ENCODE data around the gene SLC9A3.

Gene SLC9A3

GRCh38 chr5:554284-554988, 30.2 kb upstream of the SLC9A3 start:
- DNase-seq = no peak

GRCh38 chr5:553874-554273, 29.6 kb upstream of the SLC9A3 start:
- no peak for DNase-seq

GRCh38 chr5:551406-551805, 27.2 kb upstream of the SLC9A3 start:
- no peak for DNase-seq

- no peak for DNase-seq
Observed at GRCh38 chr5:549229-549628, 25.0 kb upstream of the SLC9A3 start.

- DNase-seq = no peak
Observed at GRCh38 chr5:548256-548655, 24.0 kb upstream of the SLC9A3 start.

GRCh38 chr5:547086-547924, 23.1 kb upstream of the SLC9A3 start:
- DNase-seq = no peak

- no peak for DNase-seq
Observed at GRCh38 chr5:546376-546908, 22.2 kb upstream of the SLC9A3 start.

- no peak for DNase-seq
Observed at GRCh38 chr5:545641-546375, 21.6 kb upstream of the SLC9A3 start.

- no peak for DNase-seq
Observed at GRCh38 chr5:544675-545355, 20.6 kb upstream of the SLC9A3 start.

- DNase-seq = peak; percentile 93
Observed at GRCh38 chr5:543755-544674, 19.8 kb upstream of the SLC9A3 start.

GRCh38 chr5:543351-543750, 19.1 kb upstream of the SLC9A3 start:
- DNase-seq = no peak

GRCh38 chr5:542319-543311, 18.4 kb upstream of the SLC9A3 start:
- no peak for DNase-seq

- no peak for DNase-seq
Observed at GRCh38 chr5:541539-542318, 17.5 kb upstream of the SLC9A3 start.

- no peak for DNase-seq
Observed at GRCh38 chr5:540906-541538, 16.8 kb upstream of the SLC9A3 start.

GRCh38 chr5:540071-540905, 16.0 kb upstream of the SLC9A3 start:
- no peak for DNase-seq

GRCh38 chr5:539469-540070, 15.3 kb upstream of the SLC9A3 start:
- no peak for DNase-seq

GRCh38 chr5:538801-539468, 14.7 kb upstream of the SLC9A3 start:
- DNase-seq = peak; percentile 6

Measured in RPMI8226 (cell line).